Raji (cell line): ENCODE measurements around the gene PREX1.

Source experiments
- POLR2A ChIP-seq: IDR thresholded peaks from 2 replicates; pipeline ENCODE4 v1.6.1; 2011; ENCODE audit warnings: low read depth, low read length, control low read depth; ENCODE audit not compliant: insufficient read depth

PREX1 gene

DNA sequence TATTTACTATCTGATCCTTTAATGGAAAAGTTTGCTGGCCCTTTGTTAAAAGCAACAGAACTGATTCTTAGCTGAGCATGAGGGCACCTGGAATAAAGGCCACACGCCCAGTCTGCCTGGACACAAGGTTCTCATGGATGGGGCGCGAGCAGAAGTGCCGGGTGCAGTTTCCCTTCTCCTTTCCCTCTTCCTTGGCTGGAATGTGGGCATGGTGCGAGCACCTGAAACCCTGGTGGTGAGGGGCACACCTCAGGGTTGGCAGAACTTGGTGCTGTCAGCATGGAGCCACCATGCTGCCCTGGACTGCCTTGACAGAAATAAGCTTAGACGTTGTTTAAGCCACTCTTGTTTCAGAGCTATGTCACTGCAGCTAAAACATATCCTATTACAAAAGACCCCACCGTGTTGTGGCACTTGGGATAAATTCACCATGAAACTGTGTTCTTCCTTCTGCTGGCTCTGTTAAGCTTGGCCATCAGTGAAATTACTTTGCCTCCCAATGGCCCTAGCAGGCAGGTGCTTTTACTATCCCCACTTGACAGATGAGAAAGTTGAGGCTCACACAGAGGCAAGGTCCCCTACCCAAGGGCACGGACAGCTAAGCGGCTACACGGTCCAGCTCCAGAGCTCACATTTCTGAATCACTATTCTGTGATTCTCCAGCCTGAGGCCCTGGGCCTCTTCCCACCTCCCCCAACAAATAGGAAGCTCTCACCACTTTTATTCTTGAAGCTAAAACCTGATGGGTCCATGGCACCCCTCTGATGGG, 115.9 kb downstream of the PREX1 start:
- no peak for TF ChIP-seq POLR2A

DNA sequence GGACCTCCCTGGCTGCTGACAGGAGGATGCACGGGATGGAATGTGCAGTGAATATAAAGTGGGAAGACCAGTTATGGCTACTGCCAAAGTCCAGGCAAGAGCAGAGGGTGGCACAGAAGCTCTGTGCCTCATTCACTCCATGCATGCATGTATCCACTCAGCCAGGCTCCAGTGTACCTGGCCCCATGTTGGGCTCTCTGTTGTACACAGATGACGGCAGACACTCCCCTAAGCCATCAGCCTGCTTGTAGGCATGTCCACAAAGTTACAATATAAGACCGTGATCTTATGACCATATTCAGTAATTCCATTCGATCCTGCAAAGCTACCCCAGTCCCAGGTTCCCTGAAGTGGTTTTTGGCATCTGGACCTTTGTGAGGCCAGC, 116.8 kb downstream of the PREX1 start:
- no peak for TF ChIP-seq POLR2A

DNA sequence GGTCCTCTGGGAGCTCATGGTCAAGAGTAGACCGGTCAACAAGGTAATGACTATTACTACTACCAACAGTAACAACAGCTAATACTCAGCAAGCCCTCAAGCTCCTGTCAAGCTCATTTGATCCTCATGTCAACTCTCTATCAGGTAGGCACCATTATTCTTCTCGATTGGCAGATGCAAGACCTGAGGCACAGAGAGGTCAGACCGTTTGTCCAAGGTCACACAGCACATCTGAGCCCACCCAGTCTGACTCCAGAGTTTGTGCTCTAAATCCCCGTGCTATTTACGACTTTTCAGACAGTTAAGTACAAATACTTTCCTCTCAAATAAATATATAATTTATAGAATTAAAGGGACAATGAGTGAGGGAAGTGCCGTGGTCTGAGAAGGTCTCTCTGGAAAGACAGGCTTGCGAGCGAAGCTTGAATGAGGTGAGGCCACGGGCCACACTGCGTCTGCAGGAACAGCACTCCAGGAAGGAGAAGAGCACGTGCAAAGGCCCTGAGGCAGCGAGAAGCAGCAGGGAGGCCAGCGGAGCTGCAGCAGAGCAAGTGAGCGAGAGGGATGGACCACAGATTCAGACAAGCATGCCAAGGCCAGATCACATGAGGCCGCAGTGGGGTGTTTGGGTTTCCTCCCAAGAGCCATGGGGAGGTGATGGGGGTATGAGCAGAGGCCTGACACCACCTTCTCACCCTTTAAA, 117.3 kb downstream of the PREX1 start:
- TF ChIP-seq POLR2A = no peak

DNA sequence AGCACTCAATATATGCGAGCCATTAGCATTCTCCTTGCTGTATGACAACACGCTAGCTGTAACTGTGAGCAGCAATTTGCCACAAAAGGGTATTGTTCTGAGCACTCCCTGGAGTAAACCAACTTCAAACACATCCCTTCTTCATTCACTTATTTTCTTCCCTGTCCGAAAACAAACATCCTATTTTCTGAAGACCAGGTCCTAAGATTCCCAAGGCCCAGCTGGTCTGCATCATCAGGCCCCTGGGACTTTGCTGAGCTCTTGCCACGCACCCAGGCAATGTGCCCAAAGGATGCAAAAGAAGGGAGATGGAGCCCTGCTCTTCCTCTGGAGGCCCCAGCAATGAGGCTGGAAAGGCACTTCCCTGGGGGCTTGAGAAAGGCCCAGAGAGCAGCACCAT, 118.1 kb downstream of the PREX1 start:
- no peak for TF ChIP-seq POLR2A

DNA sequence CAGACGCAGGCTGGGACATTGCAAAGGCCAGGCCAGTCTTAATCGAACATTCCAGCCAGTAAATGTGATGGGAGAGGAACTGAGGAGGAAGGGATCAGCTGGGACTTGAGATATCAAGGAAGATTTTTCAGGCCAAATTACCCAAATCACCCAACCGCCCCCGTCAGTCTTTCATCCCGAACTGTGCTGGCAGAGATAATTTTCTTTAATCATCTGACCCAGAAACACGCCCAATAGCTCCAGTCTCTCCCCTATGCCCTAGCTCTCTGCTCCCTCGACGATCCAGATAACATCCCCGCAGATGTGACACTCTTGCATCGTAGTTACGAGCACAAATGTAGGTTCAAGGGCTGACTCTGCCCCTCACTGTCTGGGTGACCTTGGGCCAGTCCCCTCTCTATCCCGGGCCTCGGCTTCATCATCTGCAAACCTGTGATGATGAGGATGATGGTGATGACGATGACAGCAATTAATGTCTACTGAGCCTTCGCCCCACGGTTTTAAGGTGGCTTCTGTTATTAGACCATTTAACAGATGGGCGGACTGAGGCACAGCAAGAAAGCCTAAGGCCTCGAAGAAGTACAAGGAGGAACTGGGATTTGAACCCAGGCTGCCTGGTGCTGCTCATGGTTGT, 118.6 kb downstream of the PREX1 start:
- no peak for TF ChIP-seq POLR2A

DNA sequence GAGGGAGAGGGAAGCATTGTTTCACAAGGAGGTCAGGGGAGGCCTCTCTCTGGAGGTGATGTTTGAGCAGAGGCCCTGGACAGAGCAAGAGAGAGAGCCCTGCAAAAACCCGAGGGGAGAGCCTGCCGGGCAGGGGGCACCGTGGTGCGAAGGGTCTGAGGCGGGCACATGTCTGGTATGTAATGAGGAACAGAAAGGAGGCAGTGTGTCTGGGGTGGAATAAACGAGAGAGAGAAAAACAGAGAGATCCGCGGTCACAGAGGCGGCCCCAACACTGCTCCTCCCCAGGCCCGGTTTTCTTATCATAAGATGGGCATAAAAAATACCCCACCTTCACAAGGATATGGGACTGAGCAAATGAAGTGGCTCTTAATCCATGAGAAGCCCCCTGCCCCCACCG, 119.2 kb downstream of the PREX1 start:
- no peak for TF ChIP-seq POLR2A

DNA sequence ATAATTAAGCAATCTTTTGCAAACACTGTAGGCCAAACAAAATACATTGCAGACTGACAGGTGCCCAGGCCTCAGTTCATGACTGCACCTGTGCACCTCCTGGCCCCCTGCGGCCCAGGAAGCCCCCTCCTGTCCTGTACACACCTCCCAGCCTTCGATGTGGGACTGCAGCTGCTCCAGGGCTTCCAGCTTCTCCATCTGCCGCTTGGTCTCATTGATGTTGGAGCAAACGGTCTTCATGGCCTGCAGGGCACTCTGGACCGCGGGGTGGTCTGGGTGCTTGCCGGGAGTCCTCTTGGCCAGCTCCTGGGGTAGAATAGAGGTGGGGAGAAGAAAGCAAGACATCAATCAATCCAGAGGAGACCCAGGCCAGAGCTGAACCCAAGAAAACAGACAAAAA, 119.7 kb downstream of the PREX1 start:
- TF ChIP-seq POLR2A = no peak

DNA sequence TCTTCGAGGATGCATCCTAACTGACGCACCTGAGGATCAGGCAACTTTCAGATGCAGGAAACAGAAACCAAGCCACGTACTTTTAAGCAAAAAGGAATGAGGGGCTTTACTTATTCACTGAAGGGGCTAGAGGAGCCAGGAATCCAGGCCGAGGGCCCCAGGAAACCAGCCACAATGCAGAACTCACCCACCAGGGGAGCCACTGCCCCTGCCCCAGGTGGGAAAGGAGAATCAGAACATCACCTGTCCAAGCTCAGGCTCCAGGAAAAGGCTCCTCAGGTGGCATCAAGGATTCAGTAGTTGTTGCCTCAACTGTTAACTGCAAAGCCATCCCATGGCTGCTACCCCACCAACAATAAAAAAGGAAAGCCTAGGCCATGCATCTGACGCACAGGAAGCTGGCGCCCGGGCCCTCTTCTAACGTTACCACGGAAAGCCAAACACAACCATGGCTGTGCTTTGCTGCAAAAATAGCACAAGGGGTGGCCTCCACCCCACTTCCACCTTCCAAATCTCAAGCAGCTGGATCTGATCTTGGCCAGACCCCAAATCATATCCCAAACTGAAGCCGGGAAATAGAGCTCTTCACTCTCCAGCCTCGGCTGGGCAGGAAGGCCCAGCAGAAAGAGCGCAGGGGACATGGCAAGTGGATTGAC, 121.0 kb downstream of the PREX1 start:
- no peak for TF ChIP-seq POLR2A

DNA sequence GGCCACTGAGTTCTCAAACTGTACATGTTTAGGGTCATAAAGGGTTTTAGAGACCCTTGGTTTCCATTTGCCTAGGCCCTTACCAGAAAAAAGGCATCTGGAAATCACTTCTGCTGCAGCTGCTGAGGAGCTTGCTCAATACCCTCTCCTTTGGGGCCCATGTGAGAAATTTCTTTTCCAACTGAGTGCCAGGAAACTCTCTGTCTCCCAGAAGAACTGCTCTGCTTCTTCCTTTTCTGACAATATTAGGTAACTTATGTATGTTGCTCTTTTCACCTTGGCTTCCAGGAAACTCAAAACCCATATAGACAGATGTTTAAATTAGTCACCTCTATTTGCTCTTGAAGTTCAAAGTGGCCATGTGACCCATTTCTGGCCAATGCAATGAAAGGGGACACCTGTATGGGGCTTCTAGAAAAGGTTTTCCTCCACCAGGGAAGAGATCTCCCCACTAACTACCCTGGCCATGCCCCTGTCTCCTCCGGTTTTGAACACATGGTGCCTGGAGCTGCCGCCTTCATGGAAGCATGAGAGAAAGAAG, 121.6 kb downstream of the PREX1 start:
- no peak for TF ChIP-seq POLR2A

DNA sequence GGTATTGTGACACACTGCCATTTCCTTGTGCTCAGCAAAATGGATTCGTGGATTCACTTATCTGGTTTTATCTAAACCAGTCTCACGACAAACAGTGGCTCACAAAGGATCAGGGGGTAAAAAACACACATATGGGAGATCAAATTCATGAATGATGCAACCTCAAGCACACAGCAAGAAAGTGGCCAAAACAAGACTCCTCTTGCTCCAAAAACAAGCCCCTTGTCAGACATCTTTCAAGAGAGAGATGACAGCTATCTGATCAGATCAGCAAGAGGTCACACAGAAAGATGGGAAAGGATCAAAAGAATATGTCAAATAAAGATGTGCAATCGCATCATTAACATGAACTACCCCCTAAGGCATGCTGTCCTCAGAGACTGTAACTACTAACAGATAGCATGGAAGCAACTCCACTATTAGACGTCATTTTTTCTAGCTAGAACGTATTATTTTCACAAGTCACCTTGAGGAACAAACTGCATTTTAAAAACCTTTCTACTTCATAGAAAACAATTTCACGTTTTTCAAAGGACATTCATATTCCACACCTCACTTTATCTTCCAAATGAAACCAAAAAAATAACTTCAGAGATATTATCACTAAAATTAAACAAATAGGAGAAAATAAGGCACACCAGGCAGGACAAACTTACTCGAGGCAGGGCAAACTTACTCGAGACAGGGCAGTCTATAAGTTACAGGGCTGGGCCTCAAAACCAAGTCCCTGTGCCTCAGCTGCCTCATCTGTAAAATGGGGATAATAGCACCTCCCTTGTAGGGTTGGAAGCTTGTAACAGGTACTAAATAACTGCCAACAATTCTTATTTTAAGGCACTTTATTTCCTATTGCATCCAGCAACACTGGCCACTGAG, 122.3 kb downstream of the PREX1 start:
- no peak for TF ChIP-seq POLR2A

DNA sequence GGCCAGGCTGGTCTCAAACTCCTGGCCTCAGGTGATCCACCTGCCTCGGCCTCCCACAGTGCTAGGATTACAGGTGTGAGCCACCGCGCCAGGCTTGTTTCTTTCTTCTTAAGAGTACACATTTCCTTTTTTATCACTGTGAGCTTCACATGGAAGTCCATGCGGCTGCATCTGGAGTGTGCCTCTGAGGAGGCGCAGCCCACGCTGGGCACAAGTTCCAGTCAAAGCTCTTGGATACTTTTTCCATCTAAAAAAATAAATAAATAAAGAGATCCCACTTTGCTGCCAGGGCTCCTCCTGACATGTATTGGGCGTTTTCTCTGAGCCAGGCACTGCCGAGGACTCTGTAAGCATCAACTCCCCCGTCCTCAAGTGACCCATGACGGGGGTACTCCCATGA, 123.0 kb downstream of the PREX1 start:
- no peak for TF ChIP-seq POLR2A

DNA sequence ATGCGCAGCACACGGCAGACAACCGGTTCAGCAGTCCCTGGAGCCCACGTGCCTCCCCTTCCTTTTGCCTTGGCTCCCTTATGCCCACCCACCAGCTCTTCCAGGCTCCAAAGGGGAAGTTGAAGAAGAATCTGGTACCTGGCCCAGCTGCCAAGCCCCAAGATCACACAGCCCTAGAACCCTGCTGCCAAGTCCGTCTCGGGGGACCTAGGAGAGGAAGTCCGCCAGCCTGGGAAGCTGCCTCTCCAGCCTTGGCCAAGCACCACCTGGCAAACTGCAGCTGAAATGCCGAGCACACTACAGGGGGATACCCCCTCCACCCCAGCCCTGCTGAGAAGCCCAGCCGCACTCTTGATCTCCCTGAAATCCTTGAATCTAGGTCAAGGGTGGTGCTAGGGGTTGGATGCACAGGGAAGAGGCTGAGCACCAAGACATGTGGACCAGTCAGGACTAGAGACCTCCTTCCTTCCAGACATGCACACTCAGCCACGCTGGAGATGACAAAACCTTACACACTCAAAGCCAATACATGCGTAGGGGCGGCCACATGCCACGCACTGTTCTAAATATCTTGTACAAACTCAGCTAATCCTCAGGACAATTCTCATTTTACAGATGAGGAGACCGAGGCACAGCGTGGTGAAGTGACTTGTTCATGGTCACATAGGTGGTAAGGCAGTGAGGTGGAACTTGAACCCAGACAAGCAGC, 124.1 kb downstream of the PREX1 start:
- TF ChIP-seq POLR2A = no peak

DNA sequence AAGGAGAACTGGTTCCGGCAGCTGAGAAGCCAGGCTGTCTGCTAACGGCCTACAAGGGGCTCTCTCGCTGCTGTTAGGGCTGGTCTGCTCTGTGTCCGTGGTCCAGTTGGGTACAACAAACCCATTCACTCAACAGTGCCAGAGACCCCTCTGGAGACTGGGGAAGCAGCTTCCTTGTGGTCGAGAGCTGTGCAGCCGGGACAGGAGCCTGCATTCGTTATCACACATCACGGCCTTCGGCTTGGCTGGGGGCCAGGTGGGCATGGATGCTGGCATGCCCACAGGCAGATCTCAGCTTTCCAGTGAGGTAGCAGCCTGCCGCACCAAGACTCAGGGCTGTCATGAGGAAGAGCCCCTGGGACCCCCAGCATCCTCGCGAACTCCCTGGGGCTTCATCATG, 124.7 kb downstream of the PREX1 start:
- no peak for TF ChIP-seq POLR2A

DNA sequence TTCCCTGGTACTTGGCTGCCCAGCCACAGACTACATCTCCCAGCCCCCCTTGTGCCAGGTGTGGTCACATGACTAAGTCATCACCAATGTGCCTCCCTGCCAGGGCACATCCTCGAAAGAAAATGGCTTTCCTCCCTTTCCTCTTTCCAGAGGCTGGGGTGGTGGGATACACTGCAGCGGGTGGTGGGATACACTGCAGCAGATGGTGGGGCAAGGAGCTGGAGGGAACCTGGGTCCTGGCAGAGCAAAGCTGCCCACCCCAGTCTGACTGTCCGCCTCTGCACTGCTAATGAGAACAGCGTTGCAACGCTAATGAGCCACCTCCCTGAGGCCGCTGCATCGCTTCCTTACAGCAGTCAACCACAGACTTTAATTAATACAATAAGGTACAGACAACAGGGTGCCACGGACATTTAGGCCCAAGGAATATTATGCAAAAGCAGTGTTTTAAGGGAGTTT, 125.3 kb downstream of the PREX1 start:
- TF ChIP-seq POLR2A = no peak

DNA sequence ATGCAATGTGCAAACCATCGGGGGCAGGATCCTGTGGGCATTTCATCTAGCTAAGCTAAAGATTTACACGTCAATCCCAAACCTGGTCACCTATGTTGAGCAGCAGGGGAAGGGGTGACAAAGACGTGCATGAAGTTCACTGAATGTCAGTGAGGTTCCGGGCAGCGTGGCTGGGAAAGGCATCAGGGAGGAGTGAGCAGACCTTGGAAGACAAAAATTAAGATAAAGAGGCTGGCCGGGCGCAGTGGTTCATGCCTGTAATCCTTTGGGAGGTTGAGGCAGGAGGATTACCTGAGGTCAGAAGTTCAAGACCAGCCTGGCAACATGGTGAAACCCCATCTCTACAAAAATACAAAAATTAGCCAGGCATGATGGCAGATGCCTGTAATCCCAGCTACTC, 126.1 kb downstream of the PREX1 start:
- TF ChIP-seq POLR2A = no peak
